ENCODE results near the gene STAMBP.

DNA sequence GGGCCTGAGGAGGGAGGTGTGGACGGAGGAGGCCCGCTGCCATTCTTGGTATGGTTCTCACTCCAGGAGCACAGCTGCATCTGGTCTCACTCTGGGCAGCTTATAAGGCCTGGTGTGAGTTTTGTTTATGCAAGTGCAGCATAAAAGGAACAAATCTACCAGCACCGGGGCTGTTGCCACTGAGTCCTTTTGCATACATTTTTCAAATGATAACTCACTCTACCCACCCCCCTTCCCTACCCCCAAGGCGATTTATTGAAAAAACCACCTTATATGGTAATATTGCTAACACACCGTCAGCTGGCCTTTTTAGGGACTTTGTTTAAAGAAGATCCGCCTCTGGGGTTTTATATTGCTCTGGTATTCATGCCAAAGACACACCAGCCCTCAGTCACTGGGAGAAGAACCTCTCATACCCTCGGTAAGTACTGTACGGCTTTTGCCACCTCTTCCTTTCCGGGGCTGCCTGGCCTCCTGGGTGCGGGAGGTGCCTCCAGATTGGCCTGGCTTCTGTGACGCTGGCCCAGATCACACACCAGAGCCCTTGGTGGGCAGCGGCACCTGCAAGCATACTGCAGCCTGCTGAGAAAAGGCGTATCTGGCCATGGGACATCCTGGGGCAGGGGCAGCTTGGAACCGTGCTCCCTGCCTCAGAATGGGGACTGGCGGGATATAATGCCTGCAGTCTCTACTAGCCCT is 64.0 kb downstream of the STAMBP start, which contains the start of gene ACTG2:
- no peak for TF ChIP-seq EZH2 (IDR thresholded peaks at IDR 0.05)
- TF ChIP-seq POLR2AphosphoS5 (IDR thresholded peaks at IDR 0.05; ENCODE audit: borderline replicate concordance, low read depth, low read length) = no peak
- TF ChIP-seq FOXP2 (optimal IDR thresholded peaks at IDR 0.05; ENCODE audit: control extremely low read depth, extremely low read length, insufficient read depth) = no peak
